ENCODE measurements around the gene LPCAT1.
"Not testable (repeated sequence)": the region's sequence is repeated elsewhere in the genome, so short reads cannot be mapped to it uniquely, and the experiment has no call there.

Gene LPCAT1

GRCh38 chr5:1512541-1513291 lies 11.0 kb downstream of the LPCAT1 start:
- in situ Hi-C loops (cut with MboI; ENCODE audit: low pct_unique_long_range_greater_than_20kb, low sequenced_read_pairs) = no loop called here
- no peak for DNase-seq

DNA sequence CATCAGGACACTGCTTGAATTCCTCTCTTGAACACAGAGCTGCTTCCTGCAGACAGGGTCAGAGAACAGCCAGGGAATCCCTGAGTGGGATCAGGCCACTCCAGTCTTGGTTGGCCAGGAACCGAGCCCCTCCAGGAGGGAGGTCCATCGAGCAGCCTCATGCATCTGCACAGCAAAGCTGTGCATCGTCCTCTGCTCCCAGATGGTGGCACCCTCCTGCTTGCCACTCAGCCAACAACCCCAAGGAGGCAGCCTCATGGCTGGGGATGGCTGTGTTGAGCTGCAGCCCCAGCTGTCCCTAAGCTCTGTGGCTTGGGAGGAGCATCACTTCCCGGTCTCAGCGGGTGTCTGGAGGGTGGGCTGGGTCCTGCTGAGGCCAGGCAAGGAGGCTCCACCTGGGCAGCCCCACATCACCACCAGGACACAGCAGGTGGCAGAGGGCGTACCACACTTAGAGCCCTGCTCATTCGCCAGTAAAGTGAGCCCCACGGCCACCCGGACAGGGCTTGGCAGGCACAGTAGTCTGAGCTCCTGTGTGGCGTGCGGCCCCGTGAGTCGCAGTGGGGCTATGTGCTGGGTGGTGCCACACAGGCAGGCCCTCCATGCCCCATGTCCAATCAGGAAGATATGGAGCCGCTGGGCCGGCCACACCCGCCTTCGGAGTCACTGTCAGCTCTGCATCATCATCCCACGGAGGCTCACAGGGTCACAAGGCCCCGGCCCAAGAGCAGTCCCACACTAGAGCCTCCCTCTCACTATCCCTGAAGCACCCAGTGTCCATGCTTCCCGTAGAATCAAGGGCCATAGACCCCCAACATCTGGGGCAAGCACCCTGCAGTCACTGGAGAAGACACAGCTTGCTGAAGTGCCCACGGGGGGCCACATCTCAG lies 11.9 kb downstream of the LPCAT1 start:
- in situ Hi-C loops (cut with MboI; ENCODE audit: low pct_unique_long_range_greater_than_20kb, low sequenced_read_pairs) = no loop called here
- DNase-seq = no peak

DNA sequence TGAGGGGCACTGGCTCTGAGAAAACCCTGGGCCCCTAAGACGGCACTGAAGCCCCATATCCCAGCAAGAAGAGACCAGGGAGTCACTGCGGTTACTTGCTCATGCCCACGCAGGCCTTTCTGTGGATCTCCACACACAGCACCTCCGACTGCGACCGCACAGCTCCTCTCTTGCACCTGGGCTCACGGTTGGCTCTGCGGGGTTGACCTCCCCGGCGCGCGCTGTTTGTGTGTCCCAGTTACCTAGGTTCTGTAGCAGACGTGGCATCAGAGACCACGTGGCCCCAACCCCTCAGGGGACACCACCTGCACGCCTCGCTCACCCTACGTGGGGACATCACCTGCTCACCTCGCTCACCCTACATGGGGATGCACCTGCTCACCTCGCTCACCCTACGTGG lies 12.7 kb downstream of the LPCAT1 start:
- in situ Hi-C loops (cut with MboI; ENCODE audit: low pct_unique_long_range_greater_than_20kb, low sequenced_read_pairs) = no loop called here
- no peak for DNase-seq

DNA sequence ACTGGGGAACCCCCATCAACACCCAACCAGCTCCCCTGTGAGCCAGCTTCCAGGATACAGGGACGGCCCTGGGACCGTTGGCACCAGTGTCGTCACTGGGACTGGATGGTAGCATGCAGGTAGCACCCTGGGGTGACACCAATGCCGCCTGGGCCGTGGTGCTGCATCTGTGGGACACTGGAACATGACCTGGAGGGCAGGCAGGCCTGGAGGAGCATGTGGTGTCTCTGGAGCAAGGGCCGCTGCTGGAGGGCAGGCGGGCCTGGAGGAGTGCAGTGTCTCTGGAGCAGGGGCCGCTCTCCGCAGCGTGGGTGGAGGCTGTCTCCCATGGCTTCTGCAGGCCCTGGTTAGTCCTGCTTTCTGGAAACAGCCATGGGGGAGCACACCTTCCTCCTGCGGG lies 13.1 kb downstream of the LPCAT1 start:
- no peak for DNase-seq
- in situ Hi-C loops (cut with MboI; ENCODE audit: low pct_unique_long_range_greater_than_20kb, low sequenced_read_pairs) = no loop called here

- no peak for DNase-seq
- in situ Hi-C loops (cut with MboI; ENCODE audit: low pct_unique_long_range_greater_than_20kb, low sequenced_read_pairs) = no loop called here
These were observed 13.6 kb downstream of the LPCAT1 start for GRCh38 chr5:1510151-1510561.

DNA sequence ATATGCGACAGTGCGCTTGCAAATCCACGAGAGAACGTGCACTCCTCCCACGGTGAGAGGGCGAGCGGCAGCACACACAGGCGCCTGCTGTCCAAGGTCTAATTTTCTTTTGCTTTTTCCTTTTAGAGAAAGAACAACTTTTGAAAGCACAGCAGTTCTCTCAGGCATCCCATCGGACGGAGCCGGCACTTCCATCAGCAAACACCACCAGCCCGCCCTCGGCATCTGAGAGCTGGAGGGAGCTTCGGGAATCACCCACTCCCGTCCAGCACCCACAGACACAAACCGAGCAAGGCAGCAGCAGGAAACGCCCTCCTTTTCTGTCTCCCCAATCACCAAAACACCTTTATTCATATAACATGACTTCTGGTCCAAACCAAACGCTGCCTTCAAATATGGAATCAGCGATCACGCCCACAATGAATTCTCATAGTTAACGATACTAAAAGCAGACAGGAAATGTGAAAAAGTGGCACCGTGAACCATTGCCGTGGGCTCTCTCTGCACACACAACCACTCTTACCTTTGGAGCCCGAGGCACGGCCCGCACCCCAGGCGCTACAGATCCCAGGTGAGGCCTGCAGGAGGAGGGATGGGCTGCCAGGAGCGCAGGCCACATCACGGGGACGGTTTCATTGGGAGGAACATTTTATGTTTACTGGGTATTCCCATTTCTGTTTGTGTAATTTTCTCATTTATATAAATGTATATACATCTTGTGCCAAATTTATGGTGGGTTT lies 14.2 kb downstream of the LPCAT1 start:
- in situ Hi-C loops (cut with MboI; ENCODE audit: low pct_unique_long_range_greater_than_20kb, low sequenced_read_pairs) = no loop called here
- no peak for DNase-seq

- in situ Hi-C loops (cut with MboI; ENCODE audit: low pct_unique_long_range_greater_than_20kb, low sequenced_read_pairs) = no loop called here
- DNase-seq = no peak
These were observed 15.0 kb downstream of the LPCAT1 start for GRCh38 chr5:1508659-1509290.

GRCh38 chr5:1507961-1508658 lies 15.7 kb downstream of the LPCAT1 start:
- DNase-seq = no peak
- in situ Hi-C loops (cut with MboI; ENCODE audit: low pct_unique_long_range_greater_than_20kb, low sequenced_read_pairs) = no loop called here

DNA sequence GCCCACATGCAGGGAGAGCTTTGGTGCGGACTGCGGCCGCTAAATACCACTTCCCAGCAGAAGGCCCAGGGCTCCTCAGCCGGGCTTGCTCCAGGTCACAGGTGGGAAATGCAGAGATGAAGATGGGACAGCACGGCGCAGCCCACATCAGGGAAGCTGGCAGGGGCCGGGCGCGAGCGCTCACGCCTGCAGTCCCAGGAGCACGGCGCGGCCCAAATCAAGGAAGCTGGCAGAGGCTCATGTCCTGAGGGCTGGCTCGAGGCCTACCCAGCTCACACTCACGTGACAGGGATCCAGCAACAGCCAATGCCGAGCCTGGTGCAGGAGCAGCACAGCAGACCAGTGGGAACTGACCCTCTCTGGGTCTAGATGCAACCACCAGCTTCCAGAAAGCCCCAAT lies 16.3 kb downstream of the LPCAT1 start:
- DNase-seq = no peak
- in situ Hi-C loops (cut with MboI; ENCODE audit: low pct_unique_long_range_greater_than_20kb, low sequenced_read_pairs) = no loop called here

GRCh38 chr5:1507014-1507375 lies 16.8 kb downstream of the LPCAT1 start:
- in situ Hi-C loops (cut with MboI; ENCODE audit: low pct_unique_long_range_greater_than_20kb, low sequenced_read_pairs) = no loop called here

GRCh38 chr5:1506242-1507013 lies 17.3 kb downstream of the LPCAT1 start:
- no peak for DNase-seq

More at GRCh38 chr5:1507014-1507375, 16.8 kb downstream of the LPCAT1 start:
- DNase-seq = no peak

GRCh38 chr5:1505506-1506241 lies 18.1 kb downstream of the LPCAT1 start:
- no peak for DNase-seq
- in situ Hi-C loops (cut with MboI; ENCODE audit: low pct_unique_long_range_greater_than_20kb, low sequenced_read_pairs) = no loop called here

More at GRCh38 chr5:1506242-1507013, 17.3 kb downstream of the LPCAT1 start:
- in situ Hi-C loops (cut with MboI; ENCODE audit: low pct_unique_long_range_greater_than_20kb, low sequenced_read_pairs) = no loop called here

DNA sequence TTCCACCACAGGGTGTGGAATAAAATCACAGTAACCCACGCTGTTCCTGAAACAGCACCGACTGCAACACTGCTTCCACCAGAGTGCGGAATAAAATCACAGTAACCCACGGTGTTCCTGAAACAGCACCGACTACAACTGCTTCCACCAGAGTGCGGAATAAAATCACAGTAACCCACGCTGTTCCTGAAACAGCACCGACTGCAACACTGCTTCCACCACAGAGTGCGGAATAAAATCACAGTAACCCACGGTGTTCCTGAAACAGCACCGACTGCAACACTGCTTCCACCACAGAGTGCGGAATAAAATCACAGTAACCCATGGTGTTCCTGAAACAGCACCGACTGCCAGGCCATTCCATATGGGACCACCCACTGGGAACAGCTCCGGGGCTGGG lies 18.7 kb downstream of the LPCAT1 start:
- in situ Hi-C loops (cut with MboI; ENCODE audit: low pct_unique_long_range_greater_than_20kb, low sequenced_read_pairs); DNase-seq: not testable (repeated sequence)

DNA sequence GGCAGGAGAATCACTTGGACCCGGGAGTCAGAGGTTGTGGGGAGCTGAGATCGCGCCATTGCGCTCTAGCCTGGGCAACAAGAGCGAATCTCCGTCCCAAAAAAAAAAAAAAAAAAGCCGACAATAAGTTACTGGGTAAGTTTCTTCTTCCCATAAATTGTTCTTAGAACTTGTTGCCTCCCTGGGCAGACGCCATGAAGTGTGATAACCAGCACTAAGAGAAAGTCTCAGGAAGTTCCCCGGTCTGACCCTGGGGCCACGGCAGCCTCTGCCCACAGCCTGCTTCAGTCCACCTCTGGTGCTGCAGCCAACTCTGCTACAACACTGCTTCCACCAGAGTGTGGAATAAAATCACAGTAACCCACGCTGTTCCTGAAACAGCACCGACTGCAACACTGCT lies 19.1 kb downstream of the LPCAT1 start:
- in situ Hi-C loops (cut with MboI; ENCODE audit: low pct_unique_long_range_greater_than_20kb, low sequenced_read_pairs) = no loop called here
- no peak for DNase-seq

DNA sequence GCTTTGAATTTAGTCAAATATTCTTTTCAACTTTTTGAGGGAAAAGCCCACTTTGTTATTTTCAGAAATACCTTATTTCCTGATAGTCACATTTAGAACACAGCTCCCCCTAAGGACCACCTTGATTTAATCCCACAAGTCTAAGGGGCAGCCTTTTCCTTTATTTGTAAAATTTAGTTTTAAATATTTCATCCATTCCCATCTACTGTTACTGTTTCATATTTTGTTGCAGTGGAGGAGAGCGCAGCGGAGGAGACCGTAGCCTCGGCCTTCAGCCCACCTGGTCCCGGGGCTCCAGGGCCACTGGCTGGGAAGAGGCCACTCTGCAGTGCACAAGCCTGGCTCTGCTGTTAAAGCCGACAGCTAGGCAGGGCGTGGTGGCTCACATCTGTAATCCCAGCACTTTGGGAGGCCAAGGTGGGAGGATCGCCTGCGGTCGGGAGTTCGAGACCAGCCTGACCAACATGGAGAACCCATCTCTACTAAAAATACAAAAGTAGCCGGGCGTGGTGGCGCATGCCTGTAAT lies 19.6 kb downstream of the LPCAT1 start:
- DNase-seq = no peak
- in situ Hi-C loops (cut with MboI; ENCODE audit: low pct_unique_long_range_greater_than_20kb, low sequenced_read_pairs) = no loop called here

DNA sequence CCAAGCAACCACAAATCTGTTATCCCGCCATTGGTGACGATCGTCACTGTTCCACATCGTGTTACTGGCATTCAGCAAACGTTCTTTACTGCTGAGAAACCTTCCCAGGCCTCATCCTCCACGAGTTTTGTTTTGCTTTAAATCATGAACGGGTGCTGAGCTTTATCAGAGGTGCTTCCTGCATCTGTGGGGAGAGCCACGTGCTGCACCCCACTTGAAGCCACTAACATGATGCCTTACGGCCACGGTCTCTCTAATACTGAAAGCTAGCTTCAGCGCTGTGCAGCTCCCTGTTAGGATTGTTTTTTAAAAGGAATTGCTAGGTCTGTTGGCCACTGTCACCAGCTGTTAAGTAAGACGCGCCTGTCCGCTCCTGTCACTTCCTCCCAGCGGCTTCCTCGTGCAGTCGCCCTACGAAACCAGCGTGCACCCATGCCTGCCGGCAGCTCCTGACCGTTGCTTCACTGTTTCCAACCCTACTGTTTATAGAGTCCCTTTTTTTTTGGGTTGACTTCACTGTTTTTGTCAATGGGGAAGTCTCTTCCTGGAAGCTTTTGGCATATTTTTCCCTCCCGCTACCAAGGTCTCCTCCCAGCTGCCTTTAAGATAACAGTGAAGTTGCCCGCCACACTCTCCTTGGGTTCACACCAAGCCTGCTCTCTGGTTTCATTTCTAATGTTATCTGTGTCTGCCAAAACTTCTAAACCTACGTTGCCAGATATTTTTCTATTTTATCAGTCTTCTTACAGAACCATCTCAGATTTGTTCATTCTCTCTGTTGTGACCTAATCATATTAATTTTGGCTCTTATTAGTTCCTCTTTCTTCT lies 20.3 kb downstream of the LPCAT1 start:
- peak; percentile 62 for DNase-seq

More for the DNA sequence above, 20.3 kb downstream of the LPCAT1 start:
- in situ Hi-C loops (cut with MboI; ENCODE audit: low pct_unique_long_range_greater_than_20kb, low sequenced_read_pairs) = no loop called here

All from KBM-7 (cell line).